SJSA1 (cell line): ENCODE data around the gene GLI1. TPM values are rescaled to one million over a fixed set of nuclear protein-coding genes. Genes with fewer than 3 reads are reported as not detected.

ENCODE experiments used
- DNase-seq, 2 experiments: peaks; one replicate each; pipeline ENCODE4 v3.0.0-alpha.2; 2015 to 2020; ENCODE audit warnings: low spot score in 2 of 2, low read depth in 1 of 2
- H3K27ac ChIP-seq: fragments of 250-450 bp; sonication (Bioruptor Pico); 2 replicates; pipeline ENCODE4 v1.5.1; 2020; ENCODE audit warnings: mild to moderate bottlenecking, moderate library complexity
- H3K27me3 ChIP-seq: fragments of 250-450 bp; sonication (Bioruptor Pico); replicated peaks from 2 replicates; pipeline ENCODE4 v1.5.1; 2020; ENCODE audit warnings: mild to moderate bottlenecking, moderate library complexity
- H3K36me3 ChIP-seq: fragments of 250-450 bp; sonication (Bioruptor Pico); 2 replicates; pipeline ENCODE4 v1.5.1; 2020; ENCODE audit warnings: mild to moderate bottlenecking
- H3K4me1 ChIP-seq: fragments of 250-450 bp; sonication (Bioruptor Pico); replicated peaks from 2 replicates; pipeline ENCODE4 v1.6.1; 2021; ENCODE audit warnings: mild to moderate bottlenecking
- H3K4me3 ChIP-seq: fragments of 250-450 bp; sonication (Bioruptor Pico); 2 replicates; pipeline ENCODE4 v1.5.1; 2020; ENCODE audit warnings: mild to moderate bottlenecking
- H3K9me3 ChIP-seq: fragments of 250-450 bp; sonication (Bioruptor Pico); replicated peaks from 2 replicates; pipeline ENCODE4 v1.5.1; 2020; ENCODE audit warnings: mild to moderate bottlenecking
- total RNA-seq: library from RNA; depleted of rRNA; stranded (reverse); fragments of >200 nt; shearing (Covaris generic); gene quantifications from 2 replicates; pipeline ENCODE4 v1.2.3, GENCODE V29; 2014; rRNA removed

The GLI1 gene
- total RNA-seq, 1 experiment from 2014 or later = 323 TPM

GRCh38 chr12:57520053-57520818 is 60.7 kb downstream of the GLI1 start, which contains the start of gene DDIT3:
TSS of gene DDIT3 (minus strand) at chr12:57520514. CDS start at chr12:57517406, 3,108 bp downstream.
- no peaks in the 10 kb centered on the region for H3K27me3 ChIP-seq
- H3K36me3 ChIP-seq = peaks cover 73% of the 10 kb centered on the region
- peak within 1 kb of the TSS; percentile 95 for H3K27ac ChIP-seq
- H3K4me1 ChIP-seq = peaks cover 66% of the 10 kb centered on the region
- no peak for DNase-seq
- no peaks in the 10 kb centered on the region for H3K9me3 ChIP-seq
- H3K4me3 ChIP-seq = peak within 1 kb of the TSS; percentile 60

- Histone ChIP-seq H3K4me3 (peak overlapping the region; percentile 51), H3K4me1 (peaks cover 66% of the 10 kb centered on the region), H3K27me3 (no peaks in the 10 kb centered on the region), H3K36me3 (peaks cover 73% of the 10 kb centered on the region), H3K9me3 (no peaks in the 10 kb centered on the region), H3K27ac (peak overlapping the region; percentile 95)
- DNase-seq = no peak
Observed at GRCh38 chr12:57521525-57522010, 62.0 kb downstream of the GLI1 start.

Other genes starting within 250 kb of the GLI1 start
- 0.13 TPM in 1 of 2 replicates, not detected in the other for gene NXPH4, start 243.0 kb upstream of the GLI1 start, total RNA-seq
- 94.1 and 130 TPM in 2 replicates for gene SHMT2, start 230.1 kb upstream of the GLI1 start, total RNA-seq
- gene STAC3, start 208.6 kb upstream of the GLI1 start, total RNA-seq = 0.68 TPM in 1 of 2 replicates, not detected in the other
- gene R3HDM2, start 28.7 kb upstream of the GLI1 start, total RNA-seq = 14.2 and 18.4 TPM in 2 replicates
- 0.18 and 0.88 TPM in 2 replicates for gene INHBC, start 25.0 kb upstream of the GLI1 start, total RNA-seq
- 2.2 and 2.5 TPM in 2 replicates for gene INHBE, start 4.5 kb upstream of the GLI1 start, total RNA-seq
- gene ARHGAP9, start 20.1 kb downstream of the GLI1 start, total RNA-seq = 30.6 TPM in 2 replicates
- 3,352 and 4,750 TPM in 2 replicates for gene MARS1, start 28.3 kb downstream of the GLI1 start, total RNA-seq
- gene DDIT3, start 60.7 kb downstream of the GLI1 start, total RNA-seq = 564 and 686 TPM in 2 replicates
- gene MBD6, start 63.0 kb downstream of the GLI1 start, total RNA-seq = 63.3 and 70.5 TPM in 2 replicates
- gene DCTN2, start 87.4 kb downstream of the GLI1 start, total RNA-seq = 3,855 and 4,325 TPM in 2 replicates
- 2.1 and 2.8 TPM in 2 replicates for gene KIF5A, start 90.3 kb downstream of the GLI1 start, total RNA-seq
- gene PIP4K2C, start 131.4 kb downstream of the GLI1 start, total RNA-seq = 544 and 654 TPM in 2 replicates
- gene DTX3, start 145.0 kb downstream of the GLI1 start, total RNA-seq = 187 and 286 TPM in 2 replicates
- gene ARHGEF25, start 151.7 kb downstream of the GLI1 start, total RNA-seq = 107 and 145 TPM in 2 replicates
- 841 and 950 TPM in 2 replicates for gene B4GALNT1, start 173.4 kb downstream of the GLI1 start, total RNA-seq
- 4,436 and 6,328 TPM in 2 replicates for gene OS9, start 234.3 kb downstream of the GLI1 start, total RNA-seq